HT-29 (cell line): ENCODE data around the gene IL36G. TPM values are rescaled to one million over a fixed set of nuclear protein-coding genes. Genes with fewer than 3 reads are reported as not detected.

Experiments
- DNase-seq: peaks from one replicate; pipeline ENCODE4 v3.0.0-alpha.2; 2015; ENCODE audit warnings: low spot score
- small RNA-seq: library from RNA; depleted of rRNA; stranded (forward); fragments of <200 nt; gene quantifications from one replicate; pipeline ENCODE3, GENCODE V24; 2014
- total RNA-seq: library from RNA; depleted of rRNA; stranded (reverse); fragments of >200 nt; shearing (Covaris generic); gene quantifications from 2 replicates; pipeline ENCODE4 v1.2.3, GENCODE V29; 2014; rRNA removed

Gene IL36G
- total RNA-seq, 1 experiment from 2014 or later: not detected

- DNase-seq: no peak
Measured at GRCh38 chr2:113018509-113018908, 40.7 kb downstream of the IL36G start.

GRCh38 chr2:113021312-113021711, 43.5 kb downstream of the IL36G start:
- DNase-seq: no peak

DNA sequence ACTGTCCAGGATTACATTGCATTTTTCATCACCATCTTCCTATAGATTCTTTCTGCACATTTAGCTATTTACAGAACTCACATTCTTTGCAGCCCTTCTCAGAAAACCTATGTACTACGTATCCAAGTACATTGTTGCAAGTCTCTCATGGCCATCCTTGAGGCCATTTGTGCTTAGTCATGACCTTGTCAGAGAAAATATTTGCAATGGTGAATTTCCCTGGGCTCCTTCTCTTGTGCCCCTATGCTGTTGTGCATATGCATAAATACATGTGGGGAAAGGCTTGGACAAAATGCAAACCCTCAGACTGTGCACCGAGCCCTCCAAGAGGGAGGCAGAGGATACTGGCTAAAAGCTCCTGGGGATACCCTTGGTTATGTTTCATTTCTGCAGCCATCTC, 47.0 kb downstream of the IL36G start:
- DNase-seq: no peak

GRCh38 chr2:113025737-113026136, 47.9 kb downstream of the IL36G start:
- DNase-seq: no peak

DNA sequence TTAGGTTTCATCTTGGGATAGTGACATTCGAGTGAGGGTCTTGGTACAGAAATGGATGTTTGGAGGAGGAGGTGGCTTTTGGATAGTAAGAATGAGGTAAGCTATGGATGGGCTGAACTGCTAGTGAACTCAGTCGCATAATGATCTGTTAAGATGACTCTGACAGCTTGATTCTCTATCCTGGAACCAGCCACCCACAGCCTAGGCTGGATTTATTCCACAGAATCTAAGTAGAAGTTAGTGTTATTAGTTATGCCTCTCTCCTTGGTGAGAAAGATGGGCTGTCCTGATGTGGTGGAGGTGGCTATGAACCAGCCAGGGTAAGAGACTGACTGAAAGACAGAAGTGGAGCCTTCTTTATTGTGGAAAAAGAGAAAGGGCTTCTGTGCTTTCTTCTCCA, 49.9 kb downstream of the IL36G start:
- no peak for DNase-seq

- DNase-seq: no peak
Measured at GRCh38 chr2:113028112-113028511, 50.3 kb downstream of the IL36G start.

DNA sequence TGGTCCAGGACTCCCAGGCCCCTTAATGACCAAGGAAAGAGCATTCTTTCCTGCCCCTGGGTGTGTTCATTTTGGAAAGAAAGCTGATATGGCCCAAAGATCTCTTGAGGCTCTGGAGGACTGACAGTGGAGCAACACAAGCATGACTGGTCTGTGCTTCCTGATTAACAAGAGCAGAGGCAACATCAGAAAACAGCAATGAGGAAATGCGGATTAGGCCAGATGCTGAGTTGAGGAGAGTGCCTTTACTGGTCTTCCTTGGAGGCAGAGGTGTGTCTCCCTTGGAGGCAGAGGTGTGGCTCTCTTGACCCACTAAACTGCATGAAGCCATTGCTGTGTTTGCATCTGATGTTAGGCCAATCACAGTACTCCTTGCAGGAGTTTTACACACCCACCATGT, 54.9 kb downstream of the IL36G start:
- DNase-seq: no peak

DNA sequence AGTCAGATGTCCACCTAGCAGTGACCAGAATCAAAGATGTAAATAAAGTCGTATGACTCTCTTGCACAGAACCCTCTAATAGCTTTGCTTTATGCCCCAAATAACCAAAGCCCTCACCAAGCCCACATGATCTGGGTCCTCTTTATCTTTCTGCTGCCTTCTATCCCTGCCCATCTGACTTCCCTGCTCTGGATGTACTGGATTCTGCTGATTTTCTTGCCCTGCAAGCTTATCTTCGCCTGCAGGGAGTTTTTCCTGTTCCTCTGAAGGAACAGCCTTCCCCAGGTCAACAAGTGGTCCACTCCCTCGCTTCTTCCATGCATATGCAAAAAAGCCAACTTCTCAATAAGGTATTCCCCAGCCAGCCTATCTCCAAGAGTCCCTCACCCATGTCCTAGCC, 56.2 kb downstream of the IL36G start:
- no peak for DNase-seq

Small RNA genes lying within 50 kb of the gene (small RNA-seq; reads per million reads assigned to genes)
- not detected for gene HMGN2P23

Other genes starting within 250 kb of the IL36G start
- 2.5 and 4.0 TPM in 2 replicates for gene CKAP2L, start 213.4 kb upstream of the IL36G start, total RNA-seq
- not detected in 2 replicates for gene IL1A, start 193.5 kb upstream of the IL36G start, total RNA-seq
- gene IL1B, start 141.2 kb upstream of the IL36G start, total RNA-seq: 0.13 and 0.20 TPM in 2 replicates
- not detected in 2 replicates for gene IL37, start 66.8 kb upstream of the IL36G start, total RNA-seq
- gene IL36A, start 27.5 kb downstream of the IL36G start, total RNA-seq: not detected in 2 replicates
- gene IL36B, start 74.9 kb downstream of the IL36G start, total RNA-seq: not detected in 2 replicates
- gene IL36RN, start 81.2 kb downstream of the IL36G start, total RNA-seq: 0.44 and 1.4 TPM in 2 replicates
- gene IL1F10, start 90.0 kb downstream of the IL36G start, total RNA-seq: 0.42 TPM in 1 of 2 replicates, not detected in the other
- gene IL1RN, start 149.6 kb downstream of the IL36G start, total RNA-seq: 12.0 and 13.3 TPM in 2 replicates
- gene PSD4, start 196.0 kb downstream of the IL36G start, total RNA-seq: 85.5 and 90.1 TPM in 2 replicates